Endodermal cell (in vitro differentiated cells): ENCODE measurements around the gene C9orf43. TPM values are rescaled to one million over a fixed set of nuclear protein-coding genes. Genes with fewer than 3 reads are reported as not detected.

Experiments
- DNase-seq: peaks from one replicate; pipeline ENCODE4 v3.0.0-alpha.2; 2017
- H3K27ac ChIP-seq: 2 replicates; pipeline ENCODE4 v1.5.1; 2013; ENCODE audit warnings: mild to moderate bottlenecking, low read depth, low read length, moderate library complexity
- H3K27me3 ChIP-seq: 2 replicates; pipeline ENCODE4 v1.6.1; 2013; ENCODE audit warnings: mild to moderate bottlenecking, low read length, moderate library complexity; ENCODE audit not compliant: insufficient read depth, control insufficient read depth, poor library complexity, severe bottlenecking
- H3K36me3 ChIP-seq: 2 replicates; pipeline ENCODE4 v1.7.0; 2013; ENCODE audit warnings: mild to moderate bottlenecking, low read length, moderate library complexity; ENCODE audit not compliant: control insufficient read depth, insufficient read depth
- H3K4me1 ChIP-seq: one replicate; pipeline ENCODE4 v1.7.0; 2013; ENCODE audit warnings: low read length; ENCODE audit not compliant: control insufficient read depth, insufficient read depth
- H3K4me3 ChIP-seq: 2 replicates; pipeline ENCODE4 v1.5.1; 2013; ENCODE audit warnings: mild to moderate bottlenecking, low read length, moderate library complexity
- H3K9ac ChIP-seq: 2 replicates; pipeline ENCODE4 v1.6.1; 2013; ENCODE audit warnings: mild to moderate bottlenecking, low read length, moderate library complexity; ENCODE audit not compliant: poor library complexity, severe bottlenecking; ENCODE audit errors: extremely low read depth
- H3K9me3 ChIP-seq: 2 replicates; pipeline ENCODE4 v1.6.1; 2013; ENCODE audit warnings: mild to moderate bottlenecking, low read length, moderate library complexity; ENCODE audit not compliant: control insufficient read depth
- H3K27ac Mint-ChIP-seq: 2 replicates; pipeline ENCODE4 v1.8.0; 2020; ENCODE audit warnings: mixed read lengths
- H3K27me3 Mint-ChIP-seq: 2 replicates; pipeline ENCODE4 v1.8.0; 2021; ENCODE audit warnings: mild to moderate bottlenecking, mixed read lengths; ENCODE audit not compliant: insufficient read depth
- H3K36me3 Mint-ChIP-seq: 2 replicates; pipeline ENCODE4 v1.8.0; 2020; ENCODE audit warnings: low read depth, mixed read lengths
- H3K4me1 Mint-ChIP-seq: 2 replicates; pipeline ENCODE4 v1.8.0; 2020; ENCODE audit warnings: mixed read lengths
- H3K4me3 Mint-ChIP-seq: 2 replicates; pipeline ENCODE4 v1.8.0; 2020; ENCODE audit warnings: mild to moderate bottlenecking, moderate library complexity, mixed read lengths
- H3K9me3 Mint-ChIP-seq: 2 replicates; pipeline ENCODE4 v1.8.0; 2020; ENCODE audit warnings: mild to moderate bottlenecking, mixed read lengths
- WGBS, 2 experiments: methylation state at CpG; one replicate each; pipeline versions ENCODE4 v1.1.5 to v1.1.7; 2013; ENCODE audit warnings: missing lambda C conversion rate in 2 of 2, mixed read lengths in 1 of 2; ENCODE audit not compliant: insufficient coverage in 1 of 2, insufficient read length in 1 of 2; 5-methylcytosine and 5-hydroxymethylcytosine counted together
- total RNA-seq, 2 donors: library from RNA; stranded (reverse); fragmentation: NEBNext Ultra II Directional in 1 of 2; extraction: Animal tissue kit (Norgen Biotek cat#: 25700) in 1 of 2; gene quantifications; 2 replicates in 1 of 2; 3 replicates in 1 of 2; pipeline ENCODE4 v1.2.1, GENCODE V29; 2021
- TF ChIP-seq, protein P1 (sequence below): fragments of 200-600 bp; sonication (generic); conservative IDR thresholded peaks from 2 replicates; pipeline ENCODE4 v1.5.0; 2021; ENCODE audit warnings: antibody characterized with exemption, mild to moderate bottlenecking

Gene C9orf43
- total RNA-seq, 2 donors from 2014 or later, result 0.40 to 1.1 TPM

DNA sequence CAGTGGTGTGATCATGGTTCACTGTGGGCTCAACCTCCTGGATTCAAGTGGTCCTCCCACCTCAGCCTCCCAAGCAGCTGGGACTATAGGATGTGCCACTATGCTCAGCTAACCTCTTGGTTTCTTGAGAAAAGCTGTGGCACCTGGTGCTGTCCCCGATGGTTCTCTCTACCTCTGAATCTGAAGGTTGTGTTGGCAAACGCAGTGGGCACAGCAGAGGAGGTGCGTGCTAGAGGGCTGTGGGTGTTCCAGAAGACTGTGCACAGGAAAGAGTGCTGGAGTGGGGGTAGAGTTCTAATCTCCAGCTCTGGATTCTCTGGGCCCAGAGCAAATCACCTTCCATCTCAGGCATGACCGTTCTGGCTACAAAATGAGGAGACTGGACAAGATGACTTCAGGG is 65.4 kb downstream of the C9orf43 start:
- Histone ChIP-seq H3K4me3 (no peak overlapping the region), H3K4me1 (no peaks in the 10 kb centered on the region), H3K36me3 (no peaks in the 10 kb centered on the region), H3K27me3 (no peaks in the 10 kb centered on the region), H3K27ac (no peak overlapping the region), H3K9ac (no peak overlapping the region), H3K9me3 (peaks cover 3% of the 10 kb centered on the region)
- DNase-seq, result peak; percentile 21
- H3K36me3 Mint-ChIP-seq, result no peaks in the 10 kb centered on the region
- H3K27me3 Mint-ChIP-seq, result peaks cover 2% of the 10 kb centered on the region
- H3K27ac Mint-ChIP-seq, result no peak overlapping the region
- H3K4me1 Mint-ChIP-seq, result peaks cover 6% of the 10 kb centered on the region
- TF ChIP-seq, protein P1, sequence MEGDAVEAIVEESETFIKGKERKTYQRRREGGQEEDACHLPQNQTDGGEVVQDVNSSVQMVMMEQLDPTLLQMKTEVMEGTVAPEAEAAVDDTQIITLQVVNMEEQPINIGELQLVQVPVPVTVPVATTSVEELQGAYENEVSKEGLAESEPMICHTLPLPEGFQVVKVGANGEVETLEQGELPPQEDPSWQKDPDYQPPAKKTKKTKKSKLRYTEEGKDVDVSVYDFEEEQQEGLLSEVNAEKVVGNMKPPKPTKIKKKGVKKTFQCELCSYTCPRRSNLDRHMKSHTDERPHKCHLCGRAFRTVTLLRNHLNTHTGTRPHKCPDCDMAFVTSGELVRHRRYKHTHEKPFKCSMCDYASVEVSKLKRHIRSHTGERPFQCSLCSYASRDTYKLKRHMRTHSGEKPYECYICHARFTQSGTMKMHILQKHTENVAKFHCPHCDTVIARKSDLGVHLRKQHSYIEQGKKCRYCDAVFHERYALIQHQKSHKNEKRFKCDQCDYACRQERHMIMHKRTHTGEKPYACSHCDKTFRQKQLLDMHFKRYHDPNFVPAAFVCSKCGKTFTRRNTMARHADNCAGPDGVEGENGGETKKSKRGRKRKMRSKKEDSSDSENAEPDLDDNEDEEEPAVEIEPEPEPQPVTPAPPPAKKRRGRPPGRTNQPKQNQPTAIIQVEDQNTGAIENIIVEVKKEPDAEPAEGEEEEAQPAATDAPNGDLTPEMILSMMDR, result no peak
- WGBS, 2 experiments, result 92 to 95% methylated on average over 4 of the region's 4 CpGs
- H3K4me3 Mint-ChIP-seq, result no peak overlapping the region
- H3K9me3 Mint-ChIP-seq, result no peaks in the 10 kb centered on the region

GRCh38 chr9:113476511-113476916 is 66.0 kb downstream of the C9orf43 start:
- peak; percentile 24 for DNase-seq
- 75 to 86% methylated on average over 1 to 4 of the region's 4 CpGs for WGBS, 2 experiments
- H3K9me3 Mint-ChIP-seq, result no peaks in the 10 kb centered on the region
- no peaks in the 10 kb centered on the region for H3K4me1 ChIP-seq
- H3K36me3 ChIP-seq, result no peaks in the 10 kb centered on the region
- H3K27me3 ChIP-seq, result no peaks in the 10 kb centered on the region
- H3K27me3 Mint-ChIP-seq, result peaks cover 2% of the 10 kb centered on the region
- peaks cover 3% of the 10 kb centered on the region for H3K9me3 ChIP-seq
- H3K9ac ChIP-seq, result no peak overlapping the region
- H3K27ac ChIP-seq, result no peak overlapping the region
- TF ChIP-seq, protein P1, result no peak
- H3K4me1 Mint-ChIP-seq, result peaks cover under 1% of the 10 kb centered on the region
- no peak overlapping the region for H3K27ac Mint-ChIP-seq
- H3K4me3 ChIP-seq, result no peak overlapping the region
- no peaks in the 10 kb centered on the region for H3K36me3 Mint-ChIP-seq
- H3K4me3 Mint-ChIP-seq, result no peak overlapping the region

GRCh38 chr9:113477058-113477457 is 66.5 kb downstream of the C9orf43 start:
- no peak overlapping the region for H3K4me3 Mint-ChIP-seq
- H3K4me1 ChIP-seq, result no peaks in the 10 kb centered on the region
- TF ChIP-seq, protein P1, result no peak
- no peaks in the 10 kb centered on the region for H3K9me3 Mint-ChIP-seq
- H3K27me3 ChIP-seq, result no peaks in the 10 kb centered on the region
- no peaks in the 10 kb centered on the region for H3K4me1 Mint-ChIP-seq
- peak; percentile 33 for DNase-seq
- no peaks in the 10 kb centered on the region for H3K36me3 Mint-ChIP-seq
- H3K9me3 ChIP-seq, result peaks cover 3% of the 10 kb centered on the region
- H3K9ac ChIP-seq, result no peak overlapping the region
- no peak overlapping the region for H3K4me3 ChIP-seq
- H3K27me3 Mint-ChIP-seq, result peaks cover 2% of the 10 kb centered on the region
- H3K36me3 ChIP-seq, result no peaks in the 10 kb centered on the region
- no peak overlapping the region for H3K27ac ChIP-seq
- H3K27ac Mint-ChIP-seq, result no peak overlapping the region
- 90 to 100% methylated on average over 4 of the region's 4 CpGs for WGBS, 2 experiments
